Measurements from ENCODE around the gene TNNC1. TPM values are rescaled to one million over a fixed set of nuclear protein-coding genes. Genes with fewer than 3 reads are reported as not detected.

Gene TNNC1
- total RNA-seq, 1 donor from 2014 or later = not detected

DNA sequence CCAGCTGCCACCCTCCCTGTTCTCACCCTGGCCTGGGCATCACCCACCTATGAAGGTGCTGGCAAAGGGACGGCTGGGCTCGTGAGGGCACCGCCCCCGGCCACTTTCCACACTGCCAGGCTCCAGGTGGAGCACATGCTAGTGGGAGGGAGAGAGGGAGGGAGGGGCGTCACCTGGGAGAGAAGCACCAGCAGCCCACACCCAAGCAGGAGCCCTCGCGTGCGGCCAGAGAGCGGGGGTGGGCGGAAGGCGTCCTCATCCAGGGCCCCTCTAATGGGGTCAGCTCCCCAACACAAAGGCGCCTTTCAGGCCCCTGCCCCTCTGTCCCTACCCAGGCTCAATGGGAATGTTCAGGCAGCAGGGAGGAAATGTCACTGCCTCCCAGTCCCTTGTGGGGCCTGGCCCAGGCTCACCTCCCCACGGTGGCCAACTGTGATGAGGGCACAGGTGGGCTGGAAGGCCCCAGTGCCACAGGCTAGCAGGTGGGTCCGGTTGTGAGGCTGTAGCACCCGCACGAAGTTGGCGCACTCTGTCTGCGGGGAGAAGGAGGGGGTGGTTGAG, 12.0 kb downstream of the TNNC1 start:
- Mint-ChIP-seq H3K4me1 (peaks cover 8% of the 10 kb centered on the region), H3K27me3 (ENCODE audit: low read depth) (no peaks in the 10 kb centered on the region), H3K9me3 (no peaks in the 10 kb centered on the region), H3K4me3 (no peak overlapping the region), H3K36me3 (ENCODE audit: low read depth) (no peaks in the 10 kb centered on the region), H3K27ac (ENCODE audit: unreplicated experiment) (no peak overlapping the region)
- TF ChIP-seq, protein P1, sequence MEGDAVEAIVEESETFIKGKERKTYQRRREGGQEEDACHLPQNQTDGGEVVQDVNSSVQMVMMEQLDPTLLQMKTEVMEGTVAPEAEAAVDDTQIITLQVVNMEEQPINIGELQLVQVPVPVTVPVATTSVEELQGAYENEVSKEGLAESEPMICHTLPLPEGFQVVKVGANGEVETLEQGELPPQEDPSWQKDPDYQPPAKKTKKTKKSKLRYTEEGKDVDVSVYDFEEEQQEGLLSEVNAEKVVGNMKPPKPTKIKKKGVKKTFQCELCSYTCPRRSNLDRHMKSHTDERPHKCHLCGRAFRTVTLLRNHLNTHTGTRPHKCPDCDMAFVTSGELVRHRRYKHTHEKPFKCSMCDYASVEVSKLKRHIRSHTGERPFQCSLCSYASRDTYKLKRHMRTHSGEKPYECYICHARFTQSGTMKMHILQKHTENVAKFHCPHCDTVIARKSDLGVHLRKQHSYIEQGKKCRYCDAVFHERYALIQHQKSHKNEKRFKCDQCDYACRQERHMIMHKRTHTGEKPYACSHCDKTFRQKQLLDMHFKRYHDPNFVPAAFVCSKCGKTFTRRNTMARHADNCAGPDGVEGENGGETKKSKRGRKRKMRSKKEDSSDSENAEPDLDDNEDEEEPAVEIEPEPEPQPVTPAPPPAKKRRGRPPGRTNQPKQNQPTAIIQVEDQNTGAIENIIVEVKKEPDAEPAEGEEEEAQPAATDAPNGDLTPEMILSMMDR (conservative IDR thresholded peaks at IDR 0.05) = no peak
- DNase-seq (ENCODE audit: low read depth, low spot score) = no peak

DNA sequence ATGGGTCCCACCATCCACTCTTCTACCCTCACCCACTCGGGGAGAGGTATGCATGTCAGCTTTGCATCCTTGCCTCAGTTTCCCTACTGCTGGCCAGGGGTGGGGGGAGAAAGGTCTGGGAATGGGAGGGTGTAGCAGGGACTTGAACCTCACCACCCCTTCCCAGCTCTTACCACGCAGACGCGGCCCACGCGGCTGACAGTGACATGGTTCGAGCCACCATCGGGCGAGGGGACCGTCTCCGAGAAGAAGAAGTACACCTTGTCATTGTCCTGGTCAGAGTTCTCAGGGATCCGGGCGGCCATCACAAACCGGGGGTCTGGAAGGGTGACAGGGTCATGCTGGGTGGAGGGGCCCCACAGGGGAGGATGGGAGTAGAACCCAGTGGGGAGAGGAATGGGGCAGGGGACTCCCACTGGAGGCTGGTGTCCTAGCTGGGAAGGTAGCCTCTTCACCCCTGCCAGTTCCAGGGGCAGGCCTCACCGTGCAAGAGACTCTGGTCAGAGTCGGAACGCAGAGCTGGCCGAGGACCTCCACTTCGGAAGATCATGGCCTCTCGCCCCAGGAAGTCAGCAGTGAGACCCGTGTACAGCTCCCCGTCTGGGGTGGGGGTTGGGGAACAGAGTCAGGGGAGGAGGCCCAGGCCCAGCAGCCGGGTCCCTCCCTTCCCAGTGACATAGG, 12.6 kb downstream of the TNNC1 start:
- no peaks in the 10 kb centered on the region for H3K36me3 Mint-ChIP-seq (ENCODE audit: low read depth)
- no peak overlapping the region for H3K4me3 Mint-ChIP-seq
- H3K27ac Mint-ChIP-seq (ENCODE audit: unreplicated experiment) = no peak overlapping the region
- no peaks in the 10 kb centered on the region for H3K9me3 Mint-ChIP-seq
- no peaks in the 10 kb centered on the region for H3K27me3 Mint-ChIP-seq (ENCODE audit: low read depth)
- DNase-seq (ENCODE audit: low read depth, low spot score) = no peak
- TF ChIP-seq, protein P1 (conservative IDR thresholded peaks at IDR 0.05) = no peak
- peaks cover 7% of the 10 kb centered on the region for H3K4me1 Mint-ChIP-seq

DNA sequence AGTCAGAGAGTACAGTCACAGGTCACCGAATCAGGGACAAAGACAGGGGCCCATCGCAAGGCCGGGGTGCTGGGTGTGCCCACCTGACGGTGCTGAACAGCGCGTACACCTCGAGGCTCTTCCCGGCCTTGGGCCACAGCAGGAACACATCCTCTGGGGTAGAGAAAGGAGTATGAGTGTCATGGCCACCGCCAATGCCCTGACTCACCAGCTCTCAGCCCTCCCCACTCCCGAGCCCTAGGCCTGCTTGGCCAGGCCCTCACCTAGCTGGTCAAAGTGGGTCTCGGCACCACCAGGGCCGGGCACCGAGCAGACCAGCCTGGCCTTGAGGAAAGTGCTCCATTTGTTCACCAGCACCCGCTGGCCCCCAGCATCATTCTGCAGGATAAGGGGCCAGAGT, 13.2 kb downstream of the TNNC1 start:
- Mint-ChIP-seq H3K27ac (ENCODE audit: unreplicated experiment) (peak overlapping the region; percentile 50), H3K4me1 (peaks cover 7% of the 10 kb centered on the region), H3K9me3 (no peaks in the 10 kb centered on the region), H3K27me3 (ENCODE audit: low read depth) (no peaks in the 10 kb centered on the region), H3K4me3 (no peak overlapping the region), H3K36me3 (ENCODE audit: low read depth) (no peaks in the 10 kb centered on the region)
- DNase-seq (ENCODE audit: low read depth, low spot score) = no peak
- TF ChIP-seq, protein P1 (conservative IDR thresholded peaks at IDR 0.05) = no peak

DNA sequence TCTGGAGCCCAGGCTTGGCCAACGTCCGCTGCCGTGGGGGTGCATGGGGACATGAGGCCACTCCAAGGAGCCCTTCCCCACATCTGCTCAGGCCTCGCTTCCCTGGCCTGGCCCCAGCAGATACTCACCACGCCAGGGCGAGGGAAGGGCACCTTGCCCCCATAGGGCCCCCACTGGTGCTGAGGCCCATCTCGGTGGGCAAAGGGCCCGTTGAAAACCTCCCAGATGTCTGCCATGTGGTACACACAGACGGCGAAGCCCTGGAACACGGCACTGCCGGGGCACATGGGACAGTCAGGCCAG, 13.6 kb downstream of the TNNC1 start:
- no peak for DNase-seq (ENCODE audit: low read depth, low spot score)
- H3K27me3 Mint-ChIP-seq (ENCODE audit: low read depth) = no peaks in the 10 kb centered on the region
- peak overlapping the region; percentile 96 for H3K27ac Mint-ChIP-seq (ENCODE audit: unreplicated experiment)
- peaks cover 7% of the 10 kb centered on the region for H3K4me1 Mint-ChIP-seq
- H3K9me3 Mint-ChIP-seq = no peaks in the 10 kb centered on the region
- TF ChIP-seq, protein P1 (conservative IDR thresholded peaks at IDR 0.05) = no peak
- H3K4me3 Mint-ChIP-seq = no peak overlapping the region
- no peaks in the 10 kb centered on the region for H3K36me3 Mint-ChIP-seq (ENCODE audit: low read depth)

DNA sequence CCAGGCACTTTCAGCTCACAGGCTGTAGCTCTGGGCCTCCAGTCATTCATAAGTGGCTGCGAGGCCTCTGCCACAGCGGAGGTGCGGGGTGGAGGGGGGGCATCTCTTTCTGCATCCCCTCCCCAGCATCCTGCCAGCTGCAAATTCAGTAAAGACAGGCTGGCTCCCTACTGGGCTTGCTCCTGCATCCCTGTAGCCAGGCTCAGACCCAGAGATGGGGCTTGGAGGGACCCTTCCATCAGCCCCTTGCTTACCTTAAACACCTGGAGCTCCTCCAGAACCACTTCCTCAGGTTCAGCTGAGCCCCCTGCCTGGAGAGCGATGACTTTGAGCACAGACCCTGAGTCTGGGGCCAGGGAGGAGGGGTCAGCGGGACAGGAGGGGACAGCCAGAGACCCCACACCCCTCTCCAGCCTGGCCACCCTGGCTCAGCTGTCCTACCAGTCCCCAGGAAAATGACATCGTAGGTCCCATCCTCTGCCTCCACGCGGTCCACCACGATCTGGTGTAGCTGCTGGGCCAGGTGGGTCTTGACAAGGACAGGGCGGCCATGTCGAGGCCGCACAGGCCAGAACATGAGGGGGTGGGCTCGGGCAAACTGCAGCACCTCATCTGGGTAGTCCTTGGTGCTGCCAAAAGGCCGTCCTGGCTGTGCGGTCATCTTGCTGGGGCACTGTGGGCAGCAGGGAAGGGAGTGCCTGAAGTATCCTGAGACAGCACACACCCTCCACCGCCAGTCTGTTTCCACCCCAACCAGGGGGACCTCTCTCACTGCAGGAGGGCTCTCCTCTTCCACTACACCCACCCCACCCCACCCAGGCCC, 14.2 kb downstream of the TNNC1 start:
- Mint-ChIP-seq H3K27me3 (ENCODE audit: low read depth) (no peaks in the 10 kb centered on the region), H3K4me1 (peaks cover 7% of the 10 kb centered on the region), H3K9me3 (no peaks in the 10 kb centered on the region), H3K36me3 (ENCODE audit: low read depth) (no peaks in the 10 kb centered on the region), H3K27ac (ENCODE audit: unreplicated experiment) (no peak overlapping the region), H3K4me3 (no peak overlapping the region)
- DNase-seq (ENCODE audit: low read depth, low spot score) = no peak
- TF ChIP-seq, protein P1 (conservative IDR thresholded peaks at IDR 0.05) = no peak

Data from neural crest cell (in vitro differentiated cells).